ENCODE data around the gene EIF5A. TPM values are rescaled to one million over a fixed set of nuclear protein-coding genes. Genes with fewer than 3 reads are reported as not detected.

The EIF5A gene
- total and polyA plus RNA-seq, 9 of the 15 experiments (the other 6 are each of a cell fraction or from before 2014, with no cell fraction given), result 22.9 to 1,163 (median 772) TPM

DNA sequence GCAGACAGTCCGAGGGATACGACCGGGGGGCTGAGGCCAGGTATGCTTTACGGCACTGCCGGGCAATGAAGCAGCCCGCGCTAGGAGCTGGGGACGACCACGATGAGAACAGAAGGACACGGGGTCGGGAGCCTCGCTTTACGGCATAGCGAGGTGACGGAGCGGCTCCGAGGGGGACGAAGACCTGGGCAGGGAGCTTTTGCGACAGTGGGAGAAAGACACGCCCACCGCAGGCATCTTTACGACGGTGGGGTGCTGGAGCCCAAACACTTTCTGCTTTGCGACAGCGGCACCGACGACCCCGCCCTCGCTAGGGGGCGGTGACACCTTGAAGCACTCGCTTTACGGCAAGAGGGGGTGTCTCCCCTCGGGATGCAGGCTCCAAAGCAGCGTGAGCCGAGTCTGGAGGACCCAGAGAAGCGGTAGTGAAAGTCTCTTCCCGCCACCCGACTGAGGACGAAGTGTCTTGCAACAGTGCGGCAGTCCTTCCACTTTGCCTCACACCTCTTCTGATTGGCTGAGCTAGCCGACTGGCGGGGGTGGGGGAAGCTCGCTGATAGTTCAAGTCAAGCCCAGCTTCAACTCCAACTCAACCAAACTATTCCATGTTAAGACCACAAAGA lies 22.1 kb downstream of the EIF5A start (continued):
- TF ChIP-seq, protein P1, sequence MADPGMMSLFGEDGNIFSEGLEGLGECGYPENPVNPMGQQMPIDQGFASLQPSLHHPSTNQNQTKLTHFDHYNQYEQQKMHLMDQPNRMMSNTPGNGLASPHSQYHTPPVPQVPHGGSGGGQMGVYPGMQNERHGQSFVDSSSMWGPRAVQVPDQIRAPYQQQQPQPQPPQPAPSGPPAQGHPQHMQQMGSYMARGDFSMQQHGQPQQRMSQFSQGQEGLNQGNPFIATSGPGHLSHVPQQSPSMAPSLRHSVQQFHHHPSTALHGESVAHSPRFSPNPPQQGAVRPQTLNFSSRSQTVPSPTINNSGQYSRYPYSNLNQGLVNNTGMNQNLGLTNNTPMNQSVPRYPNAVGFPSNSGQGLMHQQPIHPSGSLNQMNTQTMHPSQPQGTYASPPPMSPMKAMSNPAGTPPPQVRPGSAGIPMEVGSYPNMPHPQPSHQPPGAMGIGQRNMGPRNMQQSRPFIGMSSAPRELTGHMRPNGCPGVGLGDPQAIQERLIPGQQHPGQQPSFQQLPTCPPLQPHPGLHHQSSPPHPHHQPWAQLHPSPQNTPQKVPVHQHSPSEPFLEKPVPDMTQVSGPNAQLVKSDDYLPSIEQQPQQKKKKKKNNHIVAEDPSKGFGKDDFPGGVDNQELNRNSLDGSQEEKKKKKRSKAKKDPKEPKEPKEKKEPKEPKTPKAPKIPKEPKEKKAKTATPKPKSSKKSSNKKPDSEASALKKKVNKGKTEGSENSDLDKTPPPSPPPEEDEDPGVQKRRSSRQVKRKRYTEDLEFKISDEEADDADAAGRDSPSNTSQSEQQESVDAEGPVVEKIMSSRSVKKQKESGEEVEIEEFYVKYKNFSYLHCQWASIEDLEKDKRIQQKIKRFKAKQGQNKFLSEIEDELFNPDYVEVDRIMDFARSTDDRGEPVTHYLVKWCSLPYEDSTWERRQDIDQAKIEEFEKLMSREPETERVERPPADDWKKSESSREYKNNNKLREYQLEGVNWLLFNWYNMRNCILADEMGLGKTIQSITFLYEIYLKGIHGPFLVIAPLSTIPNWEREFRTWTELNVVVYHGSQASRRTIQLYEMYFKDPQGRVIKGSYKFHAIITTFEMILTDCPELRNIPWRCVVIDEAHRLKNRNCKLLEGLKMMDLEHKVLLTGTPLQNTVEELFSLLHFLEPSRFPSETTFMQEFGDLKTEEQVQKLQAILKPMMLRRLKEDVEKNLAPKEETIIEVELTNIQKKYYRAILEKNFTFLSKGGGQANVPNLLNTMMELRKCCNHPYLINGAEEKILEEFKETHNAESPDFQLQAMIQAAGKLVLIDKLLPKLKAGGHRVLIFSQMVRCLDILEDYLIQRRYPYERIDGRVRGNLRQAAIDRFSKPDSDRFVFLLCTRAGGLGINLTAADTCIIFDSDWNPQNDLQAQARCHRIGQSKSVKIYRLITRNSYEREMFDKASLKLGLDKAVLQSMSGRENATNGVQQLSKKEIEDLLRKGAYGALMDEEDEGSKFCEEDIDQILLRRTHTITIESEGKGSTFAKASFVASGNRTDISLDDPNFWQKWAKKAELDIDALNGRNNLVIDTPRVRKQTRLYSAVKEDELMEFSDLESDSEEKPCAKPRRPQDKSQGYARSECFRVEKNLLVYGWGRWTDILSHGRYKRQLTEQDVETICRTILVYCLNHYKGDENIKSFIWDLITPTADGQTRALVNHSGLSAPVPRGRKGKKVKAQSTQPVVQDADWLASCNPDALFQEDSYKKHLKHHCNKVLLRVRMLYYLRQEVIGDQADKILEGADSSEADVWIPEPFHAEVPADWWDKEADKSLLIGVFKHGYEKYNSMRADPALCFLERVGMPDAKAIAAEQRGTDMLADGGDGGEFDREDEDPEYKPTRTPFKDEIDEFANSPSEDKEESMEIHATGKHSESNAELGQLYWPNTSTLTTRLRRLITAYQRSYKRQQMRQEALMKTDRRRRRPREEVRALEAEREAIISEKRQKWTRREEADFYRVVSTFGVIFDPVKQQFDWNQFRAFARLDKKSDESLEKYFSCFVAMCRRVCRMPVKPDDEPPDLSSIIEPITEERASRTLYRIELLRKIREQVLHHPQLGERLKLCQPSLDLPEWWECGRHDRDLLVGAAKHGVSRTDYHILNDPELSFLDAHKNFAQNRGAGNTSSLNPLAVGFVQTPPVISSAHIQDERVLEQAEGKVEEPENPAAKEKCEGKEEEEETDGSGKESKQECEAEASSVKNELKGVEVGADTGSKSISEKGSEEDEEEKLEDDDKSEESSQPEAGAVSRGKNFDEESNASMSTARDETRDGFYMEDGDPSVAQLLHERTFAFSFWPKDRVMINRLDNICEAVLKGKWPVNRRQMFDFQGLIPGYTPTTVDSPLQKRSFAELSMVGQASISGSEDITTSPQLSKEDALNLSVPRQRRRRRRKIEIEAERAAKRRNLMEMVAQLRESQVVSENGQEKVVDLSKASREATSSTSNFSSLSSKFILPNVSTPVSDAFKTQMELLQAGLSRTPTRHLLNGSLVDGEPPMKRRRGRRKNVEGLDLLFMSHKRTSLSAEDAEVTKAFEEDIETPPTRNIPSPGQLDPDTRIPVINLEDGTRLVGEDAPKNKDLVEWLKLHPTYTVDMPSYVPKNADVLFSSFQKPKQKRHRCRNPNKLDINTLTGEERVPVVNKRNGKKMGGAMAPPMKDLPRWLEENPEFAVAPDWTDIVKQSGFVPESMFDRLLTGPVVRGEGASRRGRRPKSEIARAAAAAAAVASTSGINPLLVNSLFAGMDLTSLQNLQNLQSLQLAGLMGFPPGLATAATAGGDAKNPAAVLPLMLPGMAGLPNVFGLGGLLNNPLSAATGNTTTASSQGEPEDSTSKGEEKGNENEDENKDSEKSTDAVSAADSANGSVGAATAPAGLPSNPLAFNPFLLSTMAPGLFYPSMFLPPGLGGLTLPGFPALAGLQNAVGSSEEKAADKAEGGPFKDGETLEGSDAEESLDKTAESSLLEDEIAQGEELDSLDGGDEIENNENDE (IDR thresholded peaks at IDR 0.05; ENCODE audit: low read depth, low read length), result no peak
- TF ChIP-seq, protein P2, sequence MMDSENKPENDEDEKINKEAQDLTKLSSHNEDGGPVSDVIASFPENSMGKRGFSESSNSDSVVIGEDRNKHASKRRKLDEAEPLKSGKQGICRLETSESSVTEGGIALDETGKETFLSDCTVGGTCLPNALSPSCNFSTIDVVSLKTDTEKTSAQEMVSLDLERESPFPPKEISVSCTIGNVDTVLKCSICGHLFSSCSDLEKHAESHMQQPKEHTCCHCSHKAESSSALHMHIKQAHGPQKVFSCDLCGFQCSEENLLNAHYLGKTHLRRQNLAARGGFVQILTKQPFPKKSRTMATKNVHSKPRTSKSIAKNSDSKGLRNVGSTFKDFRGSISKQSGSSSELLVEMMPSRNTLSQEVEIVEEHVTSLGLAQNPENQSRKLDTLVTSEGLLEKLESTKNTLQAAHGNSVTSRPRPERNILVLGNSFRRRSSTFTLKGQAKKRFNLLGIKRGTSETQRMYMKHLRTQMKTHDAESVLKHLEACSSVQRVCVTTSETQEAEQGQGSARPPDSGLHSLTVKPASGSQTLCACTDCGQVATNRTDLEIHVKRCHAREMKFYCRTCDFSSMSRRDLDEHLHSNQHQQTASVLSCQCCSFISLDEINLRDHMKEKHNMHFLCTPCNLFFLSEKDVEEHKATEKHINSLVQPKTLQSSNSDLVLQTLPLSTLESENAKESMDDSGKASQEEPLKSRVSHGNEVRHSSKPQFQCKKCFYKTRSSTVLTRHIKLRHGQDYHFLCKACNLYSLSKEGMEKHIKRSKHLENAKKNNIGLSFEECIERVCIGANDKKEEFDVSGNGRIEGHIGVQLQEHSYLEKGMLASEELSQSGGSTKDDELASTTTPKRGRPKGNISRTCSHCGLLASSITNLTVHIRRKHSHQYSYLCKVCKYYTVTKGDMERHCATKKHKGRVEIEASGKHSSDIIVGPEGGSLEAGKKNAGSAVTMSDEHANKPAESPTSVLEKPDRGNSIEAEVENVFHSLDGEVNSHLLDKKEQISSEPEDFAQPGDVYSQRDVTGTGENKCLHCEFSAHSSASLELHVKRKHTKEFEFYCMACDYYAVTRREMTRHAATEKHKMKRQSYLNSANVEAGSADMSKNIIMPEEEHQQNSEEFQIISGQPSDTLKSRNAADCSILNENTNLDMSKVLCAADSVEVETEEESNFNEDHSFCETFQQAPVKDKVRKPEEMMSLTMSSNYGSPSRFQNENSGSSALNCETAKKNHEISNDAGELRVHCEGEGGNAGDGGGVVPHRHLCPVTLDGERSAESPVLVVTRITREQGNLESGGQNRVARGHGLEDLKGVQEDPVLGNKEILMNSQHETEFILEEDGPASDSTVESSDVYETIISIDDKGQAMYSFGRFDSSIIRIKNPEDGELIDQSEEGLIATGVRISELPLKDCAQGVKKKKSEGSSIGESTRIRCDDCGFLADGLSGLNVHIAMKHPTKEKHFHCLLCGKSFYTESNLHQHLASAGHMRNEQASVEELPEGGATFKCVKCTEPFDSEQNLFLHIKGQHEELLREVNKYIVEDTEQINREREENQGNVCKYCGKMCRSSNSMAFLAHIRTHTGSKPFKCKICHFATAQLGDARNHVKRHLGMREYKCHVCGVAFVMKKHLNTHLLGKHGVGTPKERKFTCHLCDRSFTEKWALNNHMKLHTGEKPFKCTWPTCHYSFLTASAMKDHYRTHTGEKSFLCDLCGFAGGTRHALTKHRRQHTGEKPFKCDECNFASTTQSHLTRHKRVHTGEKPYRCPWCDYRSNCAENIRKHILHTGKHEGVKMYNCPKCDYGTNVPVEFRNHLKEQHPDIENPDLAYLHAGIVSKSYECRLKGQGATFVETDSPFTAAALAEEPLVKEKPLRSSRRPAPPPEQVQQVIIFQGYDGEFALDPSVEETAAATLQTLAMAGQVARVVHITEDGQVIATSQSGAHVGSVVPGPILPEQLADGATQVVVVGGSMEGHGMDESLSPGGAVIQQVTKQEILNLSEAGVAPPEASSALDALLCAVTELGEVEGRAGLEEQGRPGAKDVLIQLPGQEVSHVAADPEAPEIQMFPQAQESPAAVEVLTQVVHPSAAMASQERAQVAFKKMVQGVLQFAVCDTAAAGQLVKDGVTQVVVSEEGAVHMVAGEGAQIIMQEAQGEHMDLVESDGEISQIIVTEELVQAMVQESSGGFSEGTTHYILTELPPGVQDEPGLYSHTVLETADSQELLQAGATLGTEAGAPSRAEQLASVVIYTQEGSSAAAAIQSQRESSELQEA (IDR thresholded peaks at IDR 0.05; ENCODE audit: low read depth), result no peak
- TF ChIP-seq BMI1 (IDR thresholded peaks at IDR 0.05; ENCODE audit: low read length), result no peak
- TF ChIP-seq ETS2 (tag; IDR thresholded peaks at IDR 0.05; ENCODE audit: borderline replicate concordance, poor library complexity, severe bottlenecking), result no peak
- no peak for TF ChIP-seq MTF1 (CRISPR knock-in tag; IDR thresholded peaks at IDR 0.05; ENCODE audit: borderline replicate concordance)
- no peak for TF ChIP-seq HNRNPUL1 (IDR thresholded peaks at IDR 0.05; ENCODE audit: low read length)
